Loucy (cell line): Measurements from ENCODE around the gene EPN2.
A peak's percentile ranks its signal among the peaks of the same experiment; 100 is the strongest.

Experiments used
- H2AFZ ChIP-seq: fragments of 200-600 bp; sonication (generic); 2 replicates; pipeline ENCODE4 v1.6.0; 2016; ENCODE audit warnings: antibody characterized with exemption, mild to moderate bottlenecking, low read length, moderate library complexity
- H3F3A ChIP-seq: fragments of 200-600 bp; 2 replicates; pipeline ENCODE4 v1.6.0; 2016; ENCODE audit warnings: antibody characterized with exemption, low read depth, mild to moderate bottlenecking
- H3K27me3 ChIP-seq: fragments of 200-600 bp; sonication (generic); 2 replicates; pipeline ENCODE4 v1.6.1; 2014; ENCODE audit warnings: low read length, mild to moderate bottlenecking; ENCODE audit not compliant: insufficient read depth, poor library complexity, severe bottlenecking
- H3K36me3 ChIP-seq: fragments of 200-600 bp; sonication (generic); 2 replicates; pipeline ENCODE4 v1.6.1; 2016; ENCODE audit warnings: low read length; ENCODE audit not compliant: insufficient read depth
- H3K4me1 ChIP-seq: fragments of 200-600 bp; sonication (generic); 2 replicates; pipeline ENCODE4 v1.5.1; 2014; ENCODE audit warnings: low read length, mild to moderate bottlenecking; ENCODE audit not compliant: insufficient read depth, poor library complexity, severe bottlenecking
- H3K4me2 ChIP-seq: fragments of 200-600 bp; sonication (generic); 2 replicates; pipeline ENCODE4 v1.6.0; 2014; ENCODE audit warnings: antibody characterized with exemption, low read length, low read depth, mild to moderate bottlenecking; ENCODE audit not compliant: poor library complexity, severe bottlenecking
- H3K4me3 ChIP-seq: fragments of 200-600 bp; sonication (generic); 2 replicates; pipeline ENCODE4 v1.5.1; 2014; ENCODE audit warnings: low read length, mild to moderate bottlenecking, mixed read lengths; ENCODE audit not compliant: poor library complexity, severe bottlenecking
- H3K79me2 ChIP-seq: fragments of 200-600 bp; sonication (generic); 2 replicates; pipeline ENCODE4 v1.6.1; 2014; ENCODE audit warnings: low read length; ENCODE audit not compliant: insufficient read depth
- H3K9ac ChIP-seq: fragments of 200-600 bp; sonication (generic); 2 replicates; pipeline ENCODE4 v1.6.0; 2014; ENCODE audit warnings: mild to moderate bottlenecking, low read depth, low read length, moderate library complexity; ENCODE audit not compliant: poor library complexity, severe bottlenecking
- H3K9me2 ChIP-seq: fragments of 200-600 bp; sonication (generic); replicated peaks from 2 replicates; pipeline ENCODE4 v1.6.1; 2016; ENCODE audit warnings: low read depth, low read length, mixed read lengths
- H3K9me3 ChIP-seq: fragments of 200-600 bp; sonication (generic); 2 replicates; pipeline ENCODE4 v1.6.1; 2014; ENCODE audit warnings: mild to moderate bottlenecking, antibody characterized with exemption, low read length, low read depth; ENCODE audit not compliant: insufficient read depth
- H4K20me1 ChIP-seq: fragments of 200-600 bp; sonication (generic); 2 replicates; pipeline ENCODE4 v1.6.0; 2014; ENCODE audit warnings: antibody characterized with exemption, low read length, mild to moderate bottlenecking; ENCODE audit not compliant: insufficient read depth, poor library complexity, severe bottlenecking
- CTCF ChIP-seq: fragments of 200-600 bp; sonication (generic); conservative IDR thresholded peaks from 2 replicates; pipeline ENCODE4 v1.5.1; 2014; ENCODE audit warnings: mild to moderate bottlenecking, antibody characterized with exemption, low read length
- EZH2phosphoT487 ChIP-seq: fragments of 200-600 bp; IDR thresholded peaks from 2 replicates; pipeline ENCODE4 v1.6.1; 2018; ENCODE audit warnings: antibody characterized with exemption, mild to moderate bottlenecking, moderate library complexity, borderline replicate concordance

The EPN2 gene

GRCh38 chr17:19377602-19378415 lies 140.6 kb downstream of the EPN2 start:
- no peaks in the 10 kb centered on the region for H4K20me1 ChIP-seq
- no peaks in the 10 kb centered on the region for H3K9me2 ChIP-seq
- H2AFZ ChIP-seq, result peak overlapping the region; percentile 97
- H3K27me3 ChIP-seq, result no peaks in the 10 kb centered on the region
- H3K9me3 ChIP-seq, result no peaks in the 10 kb centered on the region
- H3K36me3 ChIP-seq, result peaks cover 14% of the 10 kb centered on the region; the same call in 1 of the 2 replicates
- peak overlapping the region; percentile 92 for H3K4me3 ChIP-seq
- H3F3A ChIP-seq, result no peaks in the 10 kb centered on the region
- TF ChIP-seq CTCF, result no peak
- peak overlapping the region; percentile 90 for H3K4me2 ChIP-seq
- peaks cover 27% of the 10 kb centered on the region for H3K79me2 ChIP-seq
- H3K9ac ChIP-seq, result peak overlapping the region; percentile 86
- peaks cover 11% of the 10 kb centered on the region for H3K4me1 ChIP-seq

- Histone ChIP-seq H3K9ac (peak within 1 kb of the TSS; percentile 86), H3K4me3 (peak within 1 kb of the TSS; percentile 92), H2AFZ (peak within 1 kb of the TSS; percentile 97), H3K9me3 (no peaks in the 10 kb centered on the region), H3K79me2 (peaks cover 27% of the 10 kb centered on the region), H3K4me2 (peak within 1 kb of the TSS; percentile 95), H3F3A (no peaks in the 10 kb centered on the region), H3K4me1 (peaks cover 11% of the 10 kb centered on the region), H3K36me3 (peaks cover 14% of the 10 kb centered on the region; the same call in 1 of the 2 replicates), H4K20me1 (no peaks in the 10 kb centered on the region), H3K9me2 (no peaks in the 10 kb centered on the region), H3K27me3 (no peaks in the 10 kb centered on the region)
- TF ChIP-seq EZH2phosphoT487, result no peak
- TF ChIP-seq CTCF, result no peak
Observed at GRCh38 chr17:19378416-19379360, 141.5 kb downstream of the EPN2 start, which contains the start of gene MAPK7. Gene MAPK7, plus strand, starts transcription at chr17:19378498. Its CDS starts 403 bp downstream, at chr17:19378901.

- H3K9ac ChIP-seq, result peak overlapping the region; percentile 83
- no peaks in the 10 kb centered on the region for H3K9me2 ChIP-seq
- H3K4me1 ChIP-seq, result peaks cover 11% of the 10 kb centered on the region
- H4K20me1 ChIP-seq, result no peaks in the 10 kb centered on the region
- H3K4me2 ChIP-seq, result peak overlapping the region; percentile 95
- no peaks in the 10 kb centered on the region for H3K9me3 ChIP-seq
- peak overlapping the region; percentile 92 for H3K4me3 ChIP-seq
- peaks cover 14% of the 10 kb centered on the region; the same call in 1 of the 2 replicates for H3K36me3 ChIP-seq
- H3K27me3 ChIP-seq, result no peaks in the 10 kb centered on the region
- H3K79me2 ChIP-seq, result peaks cover 27% of the 10 kb centered on the region
- H2AFZ ChIP-seq, result no peak overlapping the region
- H3F3A ChIP-seq, result no peaks in the 10 kb centered on the region
- TF ChIP-seq CTCF (no peak), EZH2phosphoT487 (no peak)
Observed at GRCh38 chr17:19379361-19380065, 142.3 kb downstream of the EPN2 start.
